AG08396 (cell line): Measurements from ENCODE around the gene ABL1.

Source experiments
- DNase-seq: peaks from one replicate; pipeline ENCODE4 v3.0.0; 2012; ENCODE audit warnings: low spot score, mixed read lengths

The ABL1 gene

DNA sequence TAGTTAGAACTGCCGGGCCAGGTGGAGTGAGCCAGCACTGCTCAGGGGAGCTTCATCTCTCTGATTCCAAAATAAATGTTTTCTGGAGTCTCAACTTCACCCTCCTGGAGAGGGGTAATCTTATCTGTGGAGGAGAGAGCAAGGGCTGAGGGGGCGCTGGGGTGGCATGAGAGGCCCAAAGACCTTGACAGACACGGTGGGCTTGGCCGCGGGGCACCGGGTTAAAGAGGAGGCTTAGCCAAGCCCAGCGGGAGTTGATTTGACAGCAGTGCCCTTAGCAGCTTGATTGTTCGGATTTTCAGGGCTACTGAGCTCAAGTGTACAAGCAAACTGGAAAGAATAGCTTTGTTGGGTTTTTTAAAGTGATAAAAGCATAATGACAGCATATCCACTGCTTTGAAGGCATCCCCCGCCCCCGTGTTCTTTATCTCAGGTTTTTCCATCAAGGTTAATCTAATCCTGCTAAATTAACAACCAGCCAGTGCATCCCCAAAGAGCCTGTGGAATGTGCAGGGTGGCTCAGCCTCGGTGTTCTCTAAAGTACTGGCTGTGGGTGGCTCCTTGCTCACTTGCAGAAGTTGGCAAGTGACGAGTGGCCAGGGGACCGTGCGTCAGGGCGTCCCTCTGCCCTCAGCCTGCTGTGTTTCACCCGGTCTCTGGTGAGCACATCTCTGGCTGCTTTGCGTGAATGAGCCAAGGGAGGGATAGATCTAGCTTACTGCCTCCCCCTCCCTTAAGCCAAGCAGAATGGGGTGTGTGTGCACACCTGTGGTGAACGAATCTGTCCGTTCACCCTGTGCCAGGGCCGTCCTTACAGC lies 56.0 kb downstream of the ABL1 start:
- no peak for DNase-seq

DNA sequence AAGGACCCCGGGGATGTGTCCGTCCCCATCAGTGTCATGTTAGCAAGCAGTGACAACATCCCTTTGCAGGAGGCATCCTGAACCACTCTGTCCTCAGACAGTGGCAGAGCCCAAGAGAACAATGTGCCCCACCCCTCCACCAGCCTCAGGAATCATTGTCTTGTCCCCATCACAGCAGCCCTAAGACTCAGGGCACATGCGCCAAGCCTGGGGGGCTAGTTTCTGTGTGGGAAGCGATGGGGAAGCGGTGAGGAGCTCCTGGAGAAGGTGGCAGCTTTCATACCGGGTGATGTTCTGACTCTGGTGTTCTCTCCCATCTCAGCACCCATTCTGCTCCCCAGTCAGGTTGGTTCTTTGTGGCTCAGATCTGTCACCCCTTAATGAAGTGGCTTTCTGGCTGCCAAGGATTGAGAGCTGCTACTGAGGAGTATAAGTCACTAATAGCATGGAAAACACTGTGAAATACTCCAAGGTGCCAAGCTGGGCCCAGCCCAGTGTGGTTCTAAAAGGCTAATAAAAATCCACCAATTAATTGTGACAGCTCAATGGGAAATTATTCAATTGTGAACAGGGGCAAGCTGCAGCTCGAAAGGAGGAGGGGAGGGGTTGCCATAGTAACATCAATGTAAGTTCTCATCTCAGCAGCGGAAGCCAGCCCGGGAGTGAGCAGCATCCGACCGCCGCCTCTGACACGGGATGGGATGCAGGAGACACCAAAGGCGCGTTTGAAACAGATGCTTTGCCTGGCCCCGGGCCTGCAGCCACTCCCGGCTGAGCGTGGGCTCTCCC lies 56.8 kb downstream of the ABL1 start:
- no peak for DNase-seq

DNA sequence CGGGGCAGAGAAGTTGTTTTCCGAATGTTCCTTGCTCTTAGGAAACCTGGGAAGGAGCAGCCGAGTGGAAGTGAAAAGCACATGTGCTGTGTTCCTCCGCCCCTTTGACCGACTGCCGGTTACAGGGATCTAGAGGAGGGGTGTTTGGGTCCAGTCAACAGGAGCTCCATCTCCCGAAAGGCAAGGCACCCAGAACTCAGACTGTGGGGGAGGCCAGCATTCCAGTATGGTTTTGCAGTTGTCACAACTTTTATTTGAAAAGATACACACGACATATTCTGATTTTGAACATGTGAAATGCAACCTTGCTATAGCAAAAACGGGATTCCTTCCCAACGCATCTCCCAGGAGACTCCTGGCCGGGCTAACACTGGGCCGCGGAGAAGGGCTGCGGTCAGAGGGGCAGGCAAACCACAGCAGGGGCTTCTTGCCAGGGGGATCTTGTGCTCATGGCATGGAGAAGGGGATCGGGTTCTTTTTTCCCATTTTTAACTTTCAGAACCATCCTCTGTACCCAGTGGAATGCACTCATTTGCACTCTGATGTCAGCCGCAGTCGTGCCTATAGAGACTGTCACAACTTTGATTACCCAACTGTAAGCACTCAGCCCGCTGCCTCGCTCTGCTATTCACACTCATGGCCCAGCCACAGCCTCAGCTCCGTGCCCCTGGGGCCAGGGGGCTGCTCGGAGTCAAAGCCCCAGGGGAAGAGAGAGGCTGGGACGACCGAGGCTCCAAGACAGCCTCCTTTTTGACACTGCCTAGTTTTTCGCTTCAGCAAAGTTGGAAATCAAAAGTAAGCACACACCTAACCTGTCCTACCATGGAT lies 57.6 kb downstream of the ABL1 start:
- DNase-seq: no peak

DNA sequence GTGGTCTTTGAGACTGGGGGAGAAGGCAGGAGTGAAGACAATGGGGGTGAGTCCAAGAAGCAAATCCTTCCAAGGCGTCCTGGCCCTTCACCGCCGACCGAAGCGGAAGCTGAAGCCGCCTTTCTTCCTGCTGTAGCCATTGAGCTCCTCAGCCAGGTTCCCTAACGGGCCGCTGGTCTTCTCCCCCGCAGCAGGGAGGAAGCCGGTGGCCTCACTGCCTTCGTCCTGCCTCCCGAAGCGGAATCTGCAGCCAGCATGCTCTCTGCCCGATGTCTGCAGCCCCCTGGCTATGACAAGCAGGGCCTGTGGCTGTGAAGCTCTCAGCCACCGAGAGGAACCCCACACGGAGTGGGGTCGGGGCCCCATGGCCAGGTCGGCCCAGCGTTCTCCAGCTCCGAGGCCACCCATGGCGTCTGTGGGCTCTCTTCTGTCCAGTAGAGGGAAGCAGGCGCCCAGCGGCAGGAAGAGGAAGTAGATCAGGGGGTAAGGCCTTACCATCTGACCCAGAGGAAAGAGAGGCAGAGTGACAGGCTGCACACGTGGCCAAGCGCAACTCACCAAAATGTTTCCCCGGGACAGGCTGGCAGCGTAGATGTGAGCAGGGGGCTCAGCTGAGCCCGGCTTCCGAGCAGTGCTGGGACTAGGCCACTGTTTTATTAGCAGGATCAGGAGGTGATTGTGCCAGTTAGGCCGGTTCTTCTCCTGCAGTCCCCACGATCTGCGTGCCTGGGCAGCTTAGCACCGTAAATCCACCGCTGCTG lies 58.5 kb downstream of the ABL1 start:
- no peak for DNase-seq

DNA sequence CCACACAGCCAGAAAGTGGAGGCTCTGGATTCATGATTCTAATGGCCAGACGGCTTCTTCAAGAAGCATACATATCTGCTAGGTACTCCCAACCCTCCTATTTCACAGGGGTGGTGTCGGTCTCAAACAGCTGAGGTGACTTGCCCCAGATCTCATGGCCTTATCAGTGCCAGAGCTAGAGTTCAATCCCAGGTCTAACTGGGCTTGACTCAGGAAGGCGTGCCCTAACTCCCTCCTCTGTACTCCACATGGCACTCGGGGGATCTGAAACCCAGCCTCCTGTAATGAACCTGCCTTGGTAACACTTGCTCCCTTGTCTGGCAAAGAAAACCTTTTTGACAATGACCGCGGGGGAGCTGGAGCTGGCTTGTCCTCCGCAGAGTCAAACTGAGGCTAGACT lies 59.5 kb downstream of the ABL1 start:
- no peak for DNase-seq

DNA sequence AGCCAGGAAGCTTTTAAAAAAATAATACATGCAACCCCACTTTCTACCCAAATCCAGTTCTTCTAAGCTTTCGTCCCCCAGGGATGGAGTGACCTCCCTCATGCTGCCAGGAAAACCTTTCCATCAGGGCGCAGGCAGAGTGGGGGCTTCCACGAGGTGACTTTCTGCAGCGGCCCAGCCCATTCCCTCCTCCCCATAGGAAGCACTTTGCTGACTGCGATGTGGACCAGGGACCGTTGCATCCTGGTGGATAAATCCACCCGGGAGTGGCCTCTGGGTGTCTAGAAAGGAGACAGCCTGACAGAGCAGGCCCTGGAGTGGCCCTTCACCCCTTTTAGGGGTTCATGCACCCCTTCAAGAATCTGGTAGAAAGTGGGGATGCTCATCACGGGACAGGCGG lies 60.0 kb downstream of the ABL1 start:
- no peak for DNase-seq

DNA sequence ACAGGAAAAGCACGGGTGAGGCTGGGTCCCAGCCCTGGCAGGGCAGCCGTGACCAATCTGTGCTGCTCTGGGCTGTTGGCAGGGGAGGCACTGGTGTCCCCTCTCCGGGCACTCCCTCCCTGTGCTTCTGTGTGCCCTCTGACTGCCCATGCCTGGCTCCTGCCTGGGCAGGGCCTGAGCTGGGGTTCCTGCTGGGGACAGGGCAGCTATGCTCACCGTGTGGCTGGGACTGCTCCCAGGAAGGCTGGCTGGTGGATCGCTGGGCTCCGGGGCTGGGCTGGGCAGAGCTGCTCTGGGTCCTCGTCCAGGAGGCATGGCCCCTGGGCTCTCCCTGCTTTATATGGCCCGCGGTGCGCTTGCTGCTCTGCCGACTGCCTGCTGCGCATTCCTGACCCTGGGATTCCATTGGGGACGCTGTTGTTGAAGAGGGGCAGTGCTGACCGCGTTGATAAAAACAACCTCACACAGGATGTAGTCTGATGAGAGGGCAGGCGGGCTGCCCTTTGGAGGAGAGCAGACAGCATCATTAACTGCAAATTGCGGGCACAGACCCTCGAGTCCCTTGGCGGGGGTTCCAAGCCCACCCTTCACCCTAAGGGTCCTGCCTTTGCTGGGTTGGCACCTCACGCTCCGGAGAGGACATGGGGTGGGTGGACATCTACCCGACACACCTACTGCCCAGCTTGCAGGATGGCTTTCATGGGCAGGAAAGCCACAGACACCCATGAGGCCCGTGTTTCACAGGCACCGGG lies 60.6 kb downstream of the ABL1 start:
- no peak for DNase-seq

DNA sequence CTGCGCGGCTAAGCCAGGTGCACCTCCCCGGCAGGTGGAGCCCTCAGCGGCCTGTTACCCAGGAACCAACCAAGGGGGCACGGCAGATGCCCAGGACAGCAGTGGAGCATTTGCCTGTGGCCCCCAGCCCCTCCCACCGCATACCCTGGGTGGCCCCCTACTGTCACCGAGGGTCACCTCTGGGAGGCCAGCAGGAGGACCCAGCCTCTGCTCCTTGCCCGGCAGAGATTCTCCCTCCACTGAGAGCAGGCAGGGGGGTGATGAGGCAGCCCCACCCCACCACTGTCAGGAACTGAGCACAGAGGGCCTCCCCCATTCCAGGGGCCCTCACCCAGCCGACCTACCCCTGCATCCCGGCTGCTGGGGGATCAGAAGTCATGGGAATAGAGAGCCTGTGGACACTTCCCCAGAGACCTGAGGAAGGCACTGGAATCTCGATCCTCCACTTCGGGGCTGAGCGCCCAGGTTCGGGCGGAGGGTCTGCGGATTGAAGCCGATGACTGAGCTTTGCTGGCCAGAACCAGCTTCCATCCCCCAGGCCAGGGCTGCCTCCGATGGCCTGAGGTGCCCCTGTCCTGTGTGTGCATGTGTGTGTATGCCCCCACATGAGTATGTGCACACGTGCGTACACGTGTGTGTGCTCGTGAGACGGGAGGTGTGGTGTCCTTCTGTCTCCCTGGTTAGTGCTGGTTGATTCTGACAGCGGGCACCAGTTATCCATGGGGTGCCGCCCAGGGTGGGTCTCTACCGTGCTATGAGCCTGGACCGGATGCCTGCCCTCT lies 61.4 kb downstream of the ABL1 start, which contains the start of gene QRFP:
QRFP (minus strand) TSS at position 580 of the 782 bp plus-strand sequence. CDS start 2,974 bp downstream, outside the sequence.
- no peak for DNase-seq

DNA sequence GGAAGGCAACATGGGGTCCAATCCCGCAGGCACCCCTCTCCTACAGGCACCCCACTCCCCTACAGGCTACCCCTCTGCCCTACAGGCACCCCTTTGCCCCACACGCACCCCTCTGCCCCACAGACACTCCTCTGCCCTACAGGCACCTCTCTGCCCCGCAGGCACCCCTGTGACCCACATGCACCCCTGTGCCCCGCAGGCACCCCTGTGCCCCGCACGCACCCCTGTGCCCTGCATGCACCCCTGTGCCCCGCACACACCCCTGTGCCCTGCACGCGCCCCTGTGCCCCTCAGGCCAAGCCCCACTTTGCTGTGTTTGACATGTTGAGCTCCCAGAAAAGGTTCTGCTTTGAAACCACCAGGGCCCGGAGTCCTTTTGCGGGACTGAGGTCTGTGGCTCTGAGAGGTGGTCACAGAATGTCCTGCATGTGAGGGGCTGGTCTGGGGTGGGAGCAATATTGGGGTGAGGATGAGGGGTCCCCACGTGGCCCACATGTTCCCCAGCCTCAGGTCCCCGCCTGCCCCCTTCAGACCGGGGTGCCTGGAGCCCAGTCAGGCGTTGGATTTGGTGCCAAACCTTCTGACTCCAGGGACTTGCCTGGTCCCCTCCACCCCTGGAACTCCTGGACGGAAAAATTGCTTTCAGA lies 62.2 kb downstream of the ABL1 start:
- no peak for DNase-seq

DNA sequence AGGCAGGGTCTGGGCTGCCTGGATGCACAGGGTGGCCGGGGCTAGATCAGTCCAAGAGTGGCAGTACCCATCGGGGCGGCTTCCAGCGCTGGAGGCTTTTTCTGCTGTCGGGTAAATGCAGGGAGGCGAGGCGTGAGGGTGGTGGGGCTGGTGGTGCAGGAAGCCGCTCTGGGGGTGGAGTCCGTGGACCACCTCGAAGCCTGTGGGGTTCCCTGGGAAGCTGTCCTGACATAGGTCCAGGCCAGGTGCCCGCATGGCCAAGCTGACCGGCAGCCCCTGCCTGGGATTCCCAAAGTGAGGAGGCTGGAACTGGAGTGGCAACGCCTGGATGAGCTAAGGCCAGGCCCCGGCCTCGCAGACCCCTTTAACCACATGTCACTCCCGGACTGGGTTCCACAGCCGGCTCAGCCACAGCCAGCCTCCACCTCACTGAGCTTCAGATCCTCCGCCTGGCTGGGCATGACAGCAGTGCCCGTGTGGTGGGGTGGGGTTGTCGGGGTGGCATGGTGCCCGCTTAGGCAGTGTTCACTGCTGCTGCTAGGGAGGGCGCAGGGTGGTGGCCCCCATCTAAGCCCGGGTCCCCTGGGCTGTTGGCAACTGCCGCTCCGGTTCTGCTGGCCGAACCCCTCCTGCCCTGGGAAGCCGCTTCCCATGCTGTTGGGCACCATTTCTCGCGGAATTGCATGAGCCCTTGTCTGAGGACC lies 62.9 kb downstream of the ABL1 start:
- DNase-seq: no peak

DNA sequence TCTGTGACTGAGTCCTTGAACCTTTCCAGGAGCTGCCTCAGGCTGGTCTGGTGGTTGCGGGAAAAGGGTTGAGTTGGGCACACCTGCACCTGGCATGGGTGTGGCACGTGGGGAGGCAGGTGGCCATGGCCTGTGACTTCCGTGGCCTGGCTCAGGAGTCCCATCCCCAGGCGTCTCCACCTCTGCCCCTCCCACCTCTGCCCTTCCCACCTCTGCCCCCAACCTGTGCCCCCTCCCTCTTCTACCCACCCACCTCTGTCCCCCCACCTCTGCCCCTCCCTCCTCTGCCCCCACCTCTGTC lies 63.4 kb downstream of the ABL1 start:
- no peak for DNase-seq

DNA sequence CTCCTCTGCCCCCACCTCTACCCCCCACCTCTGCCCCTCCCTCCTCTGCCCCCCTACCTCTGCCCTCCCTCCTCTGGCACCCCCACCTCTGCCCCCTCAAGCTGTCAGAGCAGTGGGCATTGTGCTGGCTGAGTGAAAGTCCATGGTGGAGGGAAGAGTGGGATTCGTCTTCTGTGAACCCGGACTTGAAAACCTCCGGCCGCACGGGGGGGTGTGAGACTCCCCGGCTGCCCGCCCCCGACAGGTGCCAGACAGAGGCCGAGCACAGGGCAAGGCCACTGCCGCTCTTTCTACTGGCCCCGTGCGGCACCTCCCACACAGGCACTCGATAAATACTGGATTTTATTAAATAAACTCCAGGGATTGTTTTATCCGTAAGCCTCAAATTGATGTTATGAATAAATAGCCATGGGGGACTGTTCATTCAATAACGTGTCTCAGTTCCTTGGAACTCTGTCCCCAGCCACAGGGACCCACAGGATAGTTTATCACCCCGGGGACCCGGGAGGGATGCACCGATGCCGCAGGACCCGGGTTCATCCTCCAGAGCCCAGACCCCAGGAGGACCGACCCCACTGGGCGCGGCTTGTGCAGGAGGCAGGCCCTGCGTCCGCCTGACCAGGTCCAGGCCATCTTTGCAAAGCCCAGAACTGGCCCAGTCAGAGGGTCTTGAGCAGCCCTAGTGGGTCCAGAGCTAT lies 64.1 kb downstream of the ABL1 start:
- no peak for DNase-seq

DNA sequence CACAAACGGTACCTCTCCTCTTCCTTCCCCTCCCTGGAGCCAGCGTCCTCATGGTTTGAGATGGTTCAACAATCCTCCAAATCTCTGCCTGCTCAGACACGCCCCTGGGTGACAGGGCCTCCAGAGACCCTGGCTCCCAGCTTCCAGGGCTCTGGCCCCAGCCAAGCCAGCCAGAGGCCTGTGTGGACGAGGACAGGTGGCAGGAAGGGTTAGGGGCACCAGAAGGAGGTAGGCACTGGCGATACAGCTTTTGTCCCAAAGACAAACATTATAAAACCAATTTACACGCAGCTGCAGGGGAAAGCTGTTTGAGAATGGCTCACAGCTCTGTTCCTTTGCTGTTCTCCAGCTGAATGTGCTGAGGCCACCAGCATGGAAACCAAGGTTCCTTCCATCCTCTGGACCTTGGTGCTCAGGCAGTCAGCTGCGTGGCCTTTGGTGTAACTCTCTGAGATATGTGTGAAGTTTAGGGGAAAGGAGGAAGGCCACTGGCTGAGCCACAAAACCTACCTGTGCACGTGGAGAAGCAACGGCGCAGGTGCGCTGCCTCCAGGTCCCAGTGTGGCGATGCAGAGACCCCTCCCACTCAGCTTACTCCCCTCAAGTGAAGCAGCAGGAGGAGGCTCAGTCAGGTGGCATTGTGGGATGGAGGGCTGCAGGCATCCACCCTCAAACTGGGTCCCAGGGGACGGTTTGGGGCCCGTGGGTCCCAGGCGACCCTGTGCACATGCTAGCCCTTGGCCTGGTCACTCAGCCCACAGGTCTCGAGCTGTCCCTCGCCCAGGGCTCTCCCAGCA lies 65.8 kb downstream of the ABL1 start:
- DNase-seq: no peak

DNA sequence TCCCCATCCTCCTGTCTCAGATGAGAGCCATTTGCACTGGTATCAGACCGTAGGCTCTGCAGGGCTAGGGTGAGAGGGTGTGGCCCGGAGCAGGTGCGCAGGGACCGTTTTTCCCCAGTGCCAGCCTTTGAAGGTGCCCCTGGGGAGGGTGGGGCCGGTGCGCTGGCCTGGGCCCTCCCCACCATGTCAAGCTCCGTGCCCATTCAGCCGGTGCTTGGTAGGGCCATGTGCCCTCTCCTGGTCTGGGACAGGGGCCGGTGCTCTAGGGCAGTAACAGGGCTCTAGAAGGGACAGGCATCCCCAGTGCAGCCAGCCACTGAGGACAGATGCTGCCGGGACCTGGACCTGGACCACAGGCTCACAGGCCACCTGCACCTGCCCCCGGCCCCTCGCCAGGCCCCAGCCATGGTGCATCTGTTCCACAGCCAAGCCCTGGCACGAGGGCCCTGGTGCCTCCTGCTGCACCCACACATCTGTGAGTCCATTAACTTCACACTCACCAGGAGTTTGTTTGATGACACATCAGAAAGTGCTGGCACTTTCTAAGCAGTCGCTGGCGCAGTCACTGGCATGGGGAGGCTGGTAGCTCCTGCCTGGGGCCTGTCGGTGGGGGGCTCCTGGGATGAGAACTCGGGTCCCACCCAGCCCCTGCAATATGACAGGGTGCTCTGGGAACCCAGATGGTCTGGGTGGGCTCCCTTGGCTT lies 66.6 kb downstream of the ABL1 start:
- peak; percentile 56 for DNase-seq

DNA sequence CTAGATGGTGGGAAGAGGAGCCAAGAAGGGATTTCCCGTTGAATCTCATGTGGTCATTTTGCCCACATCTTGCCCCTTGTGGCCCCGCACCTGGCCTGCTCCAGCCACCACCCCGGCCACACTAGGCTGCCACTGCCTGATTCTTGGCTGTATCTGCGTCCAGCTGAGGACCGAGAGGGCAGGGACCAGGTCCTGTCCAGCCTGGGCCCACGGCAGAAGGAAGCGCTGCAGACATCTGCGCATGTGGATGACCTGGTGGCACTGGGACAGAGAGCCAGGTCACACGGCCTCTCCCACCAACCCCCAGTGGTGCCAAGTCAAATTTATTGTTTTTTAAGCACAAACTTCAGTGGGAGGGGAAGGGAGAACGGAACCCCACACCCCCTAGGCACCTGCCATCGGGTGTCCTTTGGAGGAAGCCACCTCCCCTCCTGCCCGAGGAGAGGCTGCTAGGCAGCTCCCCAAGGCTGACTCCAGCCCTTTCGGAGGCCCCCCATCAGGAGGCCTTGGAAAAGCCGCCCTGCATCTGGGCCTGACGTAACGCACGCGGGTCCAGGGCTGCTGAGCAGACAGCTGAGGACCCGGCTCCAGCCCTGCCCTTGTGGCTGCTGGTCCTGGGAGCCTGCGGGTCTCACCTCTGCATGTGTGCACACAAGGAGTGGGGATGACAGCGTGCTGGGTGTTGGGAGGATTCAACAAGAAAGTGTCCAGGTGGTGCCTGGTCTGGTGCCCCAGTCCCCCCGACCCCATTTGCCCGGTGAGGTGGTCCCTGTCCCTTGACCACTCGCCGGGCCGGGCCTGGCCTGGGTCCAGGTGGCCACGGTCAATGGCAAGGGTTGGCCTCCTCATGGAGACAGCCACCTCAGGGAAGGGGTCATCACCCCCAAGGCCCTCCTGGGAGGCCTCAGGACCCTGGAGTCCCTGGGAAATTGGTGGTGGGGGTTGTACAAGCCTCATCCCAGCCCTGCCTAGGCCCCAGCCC lies 67.4 kb downstream of the ABL1 start:
- no peak for DNase-seq
